ENCODE results near the gene CDK6. TPM values are rescaled to one million over a fixed set of nuclear protein-coding genes. Genes with fewer than 3 reads are reported as not detected.

Gene CDK6
- total RNA-seq, 6 experiments from 2014 or later: 6.9 to 23.7 (median 17.0) TPM

GRCh38 chr7:92557249-92557648 lies 279.1 kb downstream of the CDK6 start:
- intact Hi-C loops (cut with DNase I): no loop called here
- Histone ChIP-seq H3K27me3 (no peaks in the 10 kb centered on the region), H3K4me3 (no peak overlapping the region), H3K9me3 (no peaks in the 10 kb centered on the region), H3K27ac (no peak overlapping the region), H3K36me3 (peaks cover 0 to 17% (median 2%) of the 10 kb centered on the region in 4 donors), H3K4me1 (peaks cover 0 to 6% (median 0%) of the 10 kb centered on the region in 4 donors)
- peak in 2 of 4 donors; percentile 19 to 21 for ATAC-seq
- WGBS (ENCODE audit: insufficient coverage, low coverage, low lambda C conversion rate, missing lambda C conversion rate): no CpG with 5 or more reads among the region's 2 CpGs
- no peak for DNase-seq
- TF ChIP-seq POLR2A (IDR thresholded peaks at IDR 0.05): no peak
- no peak for TF ChIP-seq CTCF (IDR thresholded peaks at IDR 0.05)

Small RNA genes within 50 kb of the gene (small RNA-seq; reads per million reads assigned to genes)
- 0 to 0.29 reads per million in 2 experiments for gene RNU6-10P

Other genes with a start within 250 kb of the CDK6 start
- 10 to 100 TPM in 3 of 6 experiments, 1 to 10 TPM in 3; 8.6 to 11.6 (median 9.7) TPM for gene FAM133B, start 246.2 kb downstream of the CDK6 start, total RNA-seq

All from right lobe of liver (tissue), 6 donors.